ENCODE data around the gene CD226.
"Not testable (repeated sequence)": the region's sequence is repeated elsewhere in the genome, so short reads cannot be mapped to it uniquely, and the experiment has no call there.

Gene CD226

GRCh38 chr18:69956057-69956456 is 8.4 kb upstream of the CD226 start:
- DNase-seq = no peak

- no peak for DNase-seq
Measured at GRCh38 chr18:69954719-69955480, 7.2 kb upstream of the CD226 start.

GRCh38 chr18:69953191-69953590 is 5.5 kb upstream of the CD226 start:
- DNase-seq = no peak

GRCh38 chr18:69951182-69951581 is 3.5 kb upstream of the CD226 start:
- DNase-seq = no peak

GRCh38 chr18:69949538-69949936 is 1.9 kb upstream of the CD226 start:
- no peak for DNase-seq

GRCh38 chr18:69948919-69949537 is 1.4 kb upstream of the CD226 start:
- no peak for DNase-seq

- no peak for DNase-seq
Measured at GRCh38 chr18:69948256-69948655, 583 bp upstream of the CD226 start.

GRCh38 chr18:69946608-69947155 is 991 bp downstream of the CD226 start:
- DNase-seq = no peak

- DNase-seq = no peak
Measured at GRCh38 chr18:69945220-69946114, 2.2 kb downstream of the CD226 start.

GRCh38 chr18:69944436-69944835 is 3.2 kb downstream of the CD226 start:
- no peak for DNase-seq

GRCh38 chr18:69943021-69943420 is 4.7 kb downstream of the CD226 start:
- no peak for DNase-seq

- no peak for DNase-seq
Measured at GRCh38 chr18:69941183-69941582, 6.5 kb downstream of the CD226 start.

- not testable (repeated sequence) for DNase-seq
Measured at GRCh38 chr18:69939812-69940211, 7.9 kb downstream of the CD226 start.

- no peak for DNase-seq
Measured at GRCh38 chr18:69936191-69936558, 11.5 kb downstream of the CD226 start.

- DNase-seq = no peak
Measured at GRCh38 chr18:69935319-69936190, 12.1 kb downstream of the CD226 start.

GRCh38 chr18:69934601-69935265 is 12.9 kb downstream of the CD226 start:
- DNase-seq = no peak

- no peak for DNase-seq
Measured at GRCh38 chr18:69929041-69929774, 18.5 kb downstream of the CD226 start.

GRCh38 chr18:69916412-69916811 is 31.3 kb downstream of the CD226 start:
- DNase-seq = no peak

GRCh38 chr18:69908838-69909237 is 38.8 kb downstream of the CD226 start:
- no peak for DNase-seq

- DNase-seq = no peak
Measured at GRCh38 chr18:69906765-69907164, 40.9 kb downstream of the CD226 start.

- no peak for DNase-seq
Measured at GRCh38 chr18:69900941-69901340, 46.7 kb downstream of the CD226 start.
